HG03460 (cell line): Measurements from ENCODE around the gene DIPK1B.

Experiments
- ATAC-seq: cut with Tn5 transposase; IDR thresholded peaks from one replicate; pipeline ENCODE4 v1.9.1; 2021; ENCODE audit not compliant: unreplicated experiment

DIPK1B gene

DNA sequence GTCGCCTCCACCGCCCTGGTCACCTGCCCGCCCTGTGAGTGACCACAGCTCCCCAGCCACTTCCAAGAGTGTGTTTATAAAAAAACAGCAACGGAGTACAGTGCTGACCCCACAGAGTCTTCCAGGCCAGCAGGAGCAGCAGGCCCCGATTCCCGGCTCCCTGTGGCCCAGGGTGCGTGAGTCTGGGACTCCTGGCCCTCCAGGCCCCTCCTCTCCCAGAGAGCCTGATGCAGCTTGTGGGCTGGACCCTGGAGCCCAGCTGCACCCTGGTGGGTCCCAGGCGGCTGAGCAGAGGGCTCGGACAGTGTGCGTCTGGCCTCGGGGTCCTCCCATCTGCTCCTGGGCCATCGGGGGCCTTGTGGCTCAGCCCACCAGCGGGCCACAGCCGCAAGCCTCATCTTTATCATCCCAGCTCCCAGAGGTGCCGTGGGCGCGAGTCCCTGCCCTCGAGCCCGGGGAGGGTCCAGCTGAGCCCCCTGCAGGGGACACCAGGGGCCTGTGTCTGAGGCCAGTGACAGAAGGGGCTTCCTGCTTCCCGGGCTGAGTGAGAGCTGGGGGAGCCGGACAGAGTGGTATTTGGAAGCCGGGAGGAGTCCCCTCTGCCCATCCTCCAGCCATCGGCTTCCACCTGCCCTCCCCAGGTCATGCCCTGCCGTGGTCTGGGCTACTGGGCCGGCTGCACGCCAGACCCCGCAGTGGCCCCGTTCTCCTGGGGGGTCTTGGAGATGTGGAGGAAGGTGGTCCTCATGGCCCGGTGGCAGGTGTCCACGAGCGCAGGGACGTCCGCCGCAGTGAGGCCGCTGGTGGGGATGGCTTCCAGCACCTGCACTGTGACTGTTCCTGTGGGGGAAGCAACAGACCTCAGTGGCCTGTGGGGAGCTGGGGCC, 39.0 kb upstream of the DIPK1B start:
- ATAC-seq, result no peak

DNA sequence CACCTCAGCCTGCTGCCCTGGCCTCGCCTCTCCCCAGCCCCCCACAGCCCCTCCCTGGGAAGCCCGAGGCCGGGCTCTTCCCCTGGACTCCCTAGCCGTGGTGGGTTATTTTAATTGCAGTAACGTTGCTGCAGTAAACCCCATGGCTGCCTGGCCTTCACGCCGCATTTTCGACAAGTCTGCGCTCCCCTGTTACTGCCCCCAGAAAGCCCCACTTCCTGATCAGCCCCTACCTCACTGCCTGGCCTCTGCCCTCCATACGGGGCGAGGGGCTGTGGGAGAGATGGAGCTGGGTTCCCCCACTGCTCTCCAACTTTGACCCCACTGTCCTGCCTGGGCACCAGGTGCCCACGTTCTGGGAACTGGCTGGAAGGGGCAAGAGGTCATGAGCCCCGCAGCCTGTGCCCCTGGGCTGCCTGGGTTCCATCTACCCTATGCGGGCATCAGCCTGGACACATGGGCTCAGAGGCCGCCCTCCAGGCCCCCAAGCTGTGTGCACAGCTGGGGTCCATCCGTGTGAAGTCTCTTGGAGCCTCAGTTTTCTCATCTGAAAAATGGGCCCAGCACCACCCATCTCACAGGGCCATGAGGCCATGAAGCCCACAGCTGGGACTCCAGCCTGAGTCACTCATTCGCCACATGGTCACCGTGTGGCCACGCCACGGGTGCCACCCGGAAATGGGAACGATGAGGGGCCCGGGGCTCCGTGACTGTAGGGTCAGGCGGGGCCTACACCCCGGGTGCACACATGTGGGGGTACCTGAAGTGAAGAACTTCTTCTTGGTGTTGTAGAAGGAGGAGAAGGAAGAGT, 38.2 kb upstream of the DIPK1B start:
- no peak for ATAC-seq

DNA sequence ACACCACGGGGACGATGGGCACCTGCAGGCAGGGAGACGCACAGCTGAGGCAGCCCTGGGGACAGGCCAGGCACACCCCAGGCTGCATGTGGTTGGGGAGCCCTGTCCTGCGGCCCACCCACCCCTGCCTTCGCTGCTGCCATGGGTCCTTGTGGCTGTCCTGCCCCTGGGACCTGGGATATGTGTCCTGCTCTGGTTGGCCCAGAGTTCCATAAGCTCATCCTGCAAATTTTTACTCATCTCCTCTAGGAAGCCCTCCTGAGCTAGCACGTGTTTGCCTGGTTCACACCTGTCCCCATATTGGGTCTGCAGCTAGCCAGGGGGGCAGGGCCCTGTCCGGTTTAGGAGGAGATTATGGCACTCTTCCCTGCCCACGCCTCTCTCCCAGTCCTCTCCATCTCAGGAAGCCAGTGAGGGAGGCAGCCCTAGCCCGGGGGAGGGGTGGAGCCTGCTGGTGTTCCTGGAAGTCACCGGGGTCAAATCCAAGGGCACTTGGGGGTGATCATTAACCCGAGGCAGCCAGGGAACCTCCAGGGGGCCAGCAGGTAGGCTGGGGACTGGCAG, 37.5 kb upstream of the DIPK1B start:
- no peak for ATAC-seq

DNA sequence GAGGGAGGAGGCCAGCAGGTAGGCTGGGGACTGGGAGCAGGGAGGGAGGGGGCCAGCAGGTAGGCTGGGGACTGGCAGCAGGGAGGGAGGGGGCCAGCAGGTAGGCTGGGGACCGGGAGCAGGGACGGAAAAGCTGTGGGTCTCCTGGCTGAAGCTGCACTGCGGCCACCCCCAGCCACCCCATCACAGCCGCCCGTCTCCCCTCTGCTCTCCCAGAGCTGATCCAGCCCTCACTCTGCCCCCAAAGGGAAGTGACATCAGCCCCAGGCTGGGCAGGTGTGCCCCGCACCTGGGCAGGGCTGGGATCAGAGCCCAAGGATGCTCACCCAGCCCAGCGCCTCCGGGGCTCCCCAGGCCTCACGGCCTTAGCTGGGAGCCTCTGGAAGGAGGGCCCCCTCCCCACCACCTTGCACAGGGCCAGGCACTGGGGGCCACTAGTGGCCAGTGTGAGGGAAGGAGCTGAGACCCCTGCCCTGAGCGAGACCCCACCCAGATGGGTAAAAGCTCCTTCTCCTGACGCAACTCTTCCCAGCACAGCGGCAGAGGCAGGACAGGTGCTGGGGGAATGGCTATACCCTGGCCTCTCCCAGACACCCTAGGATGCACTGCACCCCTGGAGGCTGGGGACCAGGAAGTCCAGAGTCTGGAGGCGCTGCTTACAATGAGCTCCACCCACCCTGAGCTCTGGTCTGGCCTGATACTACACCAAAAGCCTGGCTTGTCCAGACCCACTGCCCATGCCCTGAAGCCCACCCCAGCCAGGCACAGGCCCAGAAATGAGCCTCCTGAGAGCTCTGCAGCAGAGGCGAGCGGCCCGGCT, 36.7 kb upstream of the DIPK1B start:
- no peak for ATAC-seq

DNA sequence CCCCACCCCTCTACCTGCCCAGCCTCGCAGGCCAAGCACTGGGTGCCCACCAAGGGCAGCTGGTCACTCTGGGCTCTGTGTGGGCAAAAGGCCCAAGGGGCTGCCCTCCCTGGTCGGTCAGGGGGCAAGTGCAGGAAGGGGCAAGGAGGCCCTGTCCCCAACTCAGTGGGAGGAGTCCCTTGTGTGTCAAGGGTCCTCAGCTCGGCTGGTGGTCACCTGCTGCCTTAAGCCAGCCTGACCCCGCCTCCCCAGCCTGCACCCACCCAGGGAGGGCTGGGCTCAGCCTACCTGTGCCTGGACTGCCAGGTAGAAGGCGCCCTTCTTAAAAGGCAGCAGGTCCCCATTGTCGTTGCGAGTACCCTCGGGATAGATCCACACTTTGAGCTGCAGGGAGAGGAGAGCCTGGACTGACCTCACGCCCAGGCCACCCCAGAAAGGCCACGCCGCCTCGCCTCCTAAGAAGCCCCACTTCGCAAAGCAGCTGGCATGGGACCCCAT, 36.0 kb upstream of the DIPK1B start:
- ATAC-seq, result no peak

DNA sequence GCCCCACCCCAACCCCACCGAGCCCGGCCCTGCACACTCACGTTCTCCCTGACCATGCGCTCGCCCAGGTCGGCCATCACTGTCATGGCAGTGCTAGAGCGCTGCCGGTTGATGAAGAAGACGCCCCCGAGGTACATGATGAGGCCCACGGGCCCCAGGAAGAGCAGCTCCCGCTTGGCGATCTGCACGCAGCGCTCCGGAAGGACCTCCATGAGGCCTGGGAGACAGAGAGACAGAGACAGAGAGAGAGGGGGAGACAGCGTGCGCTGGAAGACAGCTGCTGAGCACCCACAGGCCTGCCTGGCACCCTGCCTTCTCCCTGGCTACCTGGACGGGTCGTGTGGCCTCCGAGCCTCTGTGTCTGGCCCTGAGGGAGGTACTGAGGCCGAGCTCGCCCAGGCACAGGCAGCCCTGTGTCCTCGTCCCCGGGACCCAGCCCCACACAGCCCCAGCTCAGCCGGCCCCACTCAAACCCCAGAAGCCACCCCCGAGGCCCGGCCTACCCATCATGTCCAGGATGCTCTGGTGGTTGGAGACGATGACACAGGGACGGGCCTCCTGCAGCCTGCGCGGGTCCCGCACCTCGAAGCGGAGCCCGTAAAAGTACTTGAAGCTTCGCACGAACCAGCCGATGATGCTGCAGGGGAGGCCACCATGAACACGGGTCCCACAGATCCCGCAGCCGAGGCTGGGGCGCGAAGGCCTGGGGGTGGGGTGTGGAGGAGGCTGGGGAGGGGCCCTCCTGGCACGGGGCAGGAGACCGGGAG, 35.3 kb upstream of the DIPK1B start:
- ATAC-seq, result no peak

DNA sequence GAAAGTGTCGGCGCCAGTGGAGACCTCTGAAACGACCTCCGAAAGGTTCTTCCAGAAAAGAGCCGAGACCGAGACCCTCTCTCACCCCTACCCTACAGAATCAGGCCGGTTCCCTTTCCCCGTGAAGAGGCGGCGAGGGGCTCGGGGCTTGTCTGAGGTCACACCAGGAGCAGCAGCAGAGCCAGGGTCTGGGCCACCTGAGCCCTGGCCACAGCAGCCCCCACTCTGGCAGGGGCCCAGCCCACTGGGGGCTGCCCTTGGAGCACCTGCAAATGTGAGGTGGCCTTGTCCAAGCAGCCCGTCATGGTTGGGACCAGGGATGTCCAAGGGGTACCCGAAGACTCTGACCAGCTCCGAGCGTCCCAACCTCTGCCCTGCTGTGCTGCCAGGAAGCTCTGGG, 34.3 kb upstream of the DIPK1B start:
- no peak for ATAC-seq

DNA sequence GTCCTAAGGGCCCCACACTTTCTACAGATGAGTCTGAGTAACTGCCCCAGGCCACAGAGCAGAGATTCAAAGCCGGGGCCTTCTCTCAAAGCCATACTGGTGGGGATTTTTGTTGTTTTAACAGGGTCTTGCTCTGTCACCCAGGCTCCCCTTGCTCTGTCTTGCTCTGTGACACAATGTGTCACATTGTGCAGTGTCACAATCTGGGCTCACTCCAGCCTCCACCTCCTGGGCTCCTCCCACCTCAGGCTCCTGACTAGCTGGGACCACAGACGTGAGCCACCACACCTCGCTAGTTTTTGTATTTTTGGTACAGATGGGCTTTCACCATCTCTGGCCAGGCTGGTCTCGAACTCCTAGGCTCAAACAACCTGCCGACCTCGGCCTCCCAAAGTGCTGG, 33.7 kb upstream of the DIPK1B start:
- ATAC-seq, result no peak

DNA sequence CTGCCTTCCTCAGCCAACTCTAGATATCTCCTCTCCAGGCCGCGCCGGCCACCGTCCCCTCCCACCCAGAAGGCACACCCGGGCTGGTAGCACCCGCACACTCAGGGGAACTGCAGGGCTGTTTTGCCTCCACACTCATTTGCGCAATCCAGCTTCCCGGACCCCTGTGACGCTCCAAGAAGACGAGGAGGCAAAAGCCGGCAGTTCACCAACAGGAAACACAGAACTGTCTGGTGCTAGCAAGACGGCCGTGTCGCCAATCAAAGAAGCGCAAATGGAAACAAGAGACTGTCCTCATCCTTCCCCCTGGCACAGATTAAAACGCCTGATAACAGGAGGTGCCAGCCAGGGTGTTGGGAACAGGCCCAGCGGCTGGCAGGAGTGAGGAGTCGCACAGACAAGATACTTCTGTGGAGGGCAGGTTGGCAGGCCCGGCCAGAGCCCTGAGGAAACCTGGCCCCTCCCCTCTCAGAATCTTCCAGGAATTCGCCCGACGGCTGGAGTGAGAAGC, 32.9 kb upstream of the DIPK1B start:
- ATAC-seq, result no peak

DNA sequence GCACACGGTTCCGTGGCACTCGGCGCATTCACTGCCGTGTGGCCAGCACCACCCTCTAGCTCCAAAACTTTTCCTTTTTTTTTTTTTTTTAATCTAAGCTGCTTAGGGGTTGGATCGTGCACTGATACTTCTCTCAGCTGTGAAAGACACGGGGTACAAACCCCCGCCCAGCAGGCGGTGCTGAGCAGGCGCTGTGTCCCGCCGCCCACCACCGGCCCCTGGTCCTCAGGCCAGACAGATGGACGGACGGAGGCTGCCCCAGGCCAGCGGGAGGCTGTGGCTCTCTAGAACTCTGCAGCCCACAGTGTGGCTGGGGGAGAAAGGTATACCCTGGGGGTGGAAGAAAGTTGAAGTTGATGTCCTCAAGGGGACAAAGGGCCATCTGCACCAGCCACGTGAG, 31.3 kb upstream of the DIPK1B start:
- no peak for ATAC-seq

DNA sequence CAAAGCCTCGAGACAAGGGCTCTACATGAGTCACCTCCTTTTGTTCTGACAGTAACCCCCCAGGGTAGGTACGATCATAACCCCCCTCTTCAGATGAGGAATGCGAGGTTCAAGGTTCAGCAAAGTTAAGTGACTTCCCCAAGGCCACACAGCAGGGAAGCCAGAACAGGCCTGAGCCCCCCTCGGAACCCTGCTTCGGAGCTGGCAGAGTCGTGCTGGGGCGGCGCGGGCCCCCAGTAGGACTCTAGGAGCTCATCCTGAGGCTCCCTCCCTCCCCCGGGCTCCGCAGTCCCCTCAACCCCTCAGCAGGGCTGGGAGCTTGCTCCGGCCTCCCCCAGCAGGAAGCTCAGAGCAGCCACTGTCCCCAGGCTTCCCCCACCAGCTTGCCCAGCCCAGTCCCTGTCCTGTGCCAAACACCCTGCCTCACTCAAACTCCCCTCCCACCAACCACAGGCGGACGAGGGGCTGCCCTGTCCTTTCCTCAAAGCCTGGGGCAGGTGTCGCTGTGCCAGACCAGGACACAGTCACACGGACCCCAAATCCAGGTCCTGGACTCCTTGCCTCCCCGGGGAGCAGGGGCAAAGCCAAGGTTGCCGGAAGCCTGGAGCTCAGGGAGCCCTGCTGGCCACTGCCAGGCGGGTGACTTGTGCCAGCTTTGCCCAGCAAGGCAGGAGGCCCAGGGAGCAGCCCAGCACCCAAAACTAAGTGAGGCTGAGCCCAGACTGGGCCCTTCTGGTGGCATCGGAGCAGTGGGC, 30.2 kb upstream of the DIPK1B start:
- ATAC-seq, result no peak

DNA sequence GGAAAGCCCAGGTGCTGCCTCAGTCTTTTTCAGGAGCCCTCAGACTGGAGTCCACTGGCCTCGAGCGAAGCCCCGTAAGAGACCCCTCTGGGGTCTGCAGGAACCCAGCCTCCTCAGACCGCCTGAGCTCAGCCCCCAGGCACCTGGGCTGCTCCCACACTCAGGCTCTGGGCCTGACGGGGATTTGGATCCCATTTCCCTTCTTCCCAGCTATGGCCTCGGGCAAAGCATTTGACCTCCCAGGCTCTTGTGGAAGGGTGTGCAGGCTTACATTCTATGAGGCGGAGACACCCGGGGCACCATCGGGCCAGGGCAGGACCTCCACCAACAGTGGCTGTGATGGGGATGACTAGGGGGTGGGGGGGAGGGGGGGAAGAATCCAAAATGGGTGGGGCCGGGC, 29.7 kb upstream of the DIPK1B start:
- no peak for ATAC-seq

DNA sequence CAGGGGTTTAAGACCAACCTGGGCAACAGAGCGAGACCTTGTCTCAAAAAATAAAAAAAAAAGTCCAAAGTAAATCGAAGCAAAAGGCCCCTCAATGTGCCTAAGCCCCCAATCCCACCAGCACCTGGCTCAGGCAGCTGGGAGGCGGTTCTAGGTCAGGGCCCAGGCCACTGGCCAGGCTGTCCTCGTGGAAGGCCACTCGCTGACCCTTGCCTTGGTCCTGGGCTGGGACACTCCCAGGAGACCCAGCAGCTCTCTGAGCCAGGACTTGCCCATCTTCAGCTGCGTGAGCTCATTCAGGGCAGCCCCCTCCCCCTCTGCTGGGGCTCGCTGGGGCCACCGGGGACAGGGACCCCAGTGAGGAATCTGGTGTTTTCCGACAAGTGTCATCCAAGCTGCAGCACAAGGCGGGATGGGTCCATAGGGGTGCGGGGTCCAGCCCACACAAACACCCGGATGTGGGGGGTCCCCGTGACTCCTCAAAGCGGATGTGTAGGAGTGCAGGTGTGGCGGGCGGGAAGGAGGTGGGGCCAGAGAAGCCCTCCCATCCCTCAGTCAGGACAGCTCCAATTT, 29.1 kb upstream of the DIPK1B start:
- ATAC-seq, result no peak

DNA sequence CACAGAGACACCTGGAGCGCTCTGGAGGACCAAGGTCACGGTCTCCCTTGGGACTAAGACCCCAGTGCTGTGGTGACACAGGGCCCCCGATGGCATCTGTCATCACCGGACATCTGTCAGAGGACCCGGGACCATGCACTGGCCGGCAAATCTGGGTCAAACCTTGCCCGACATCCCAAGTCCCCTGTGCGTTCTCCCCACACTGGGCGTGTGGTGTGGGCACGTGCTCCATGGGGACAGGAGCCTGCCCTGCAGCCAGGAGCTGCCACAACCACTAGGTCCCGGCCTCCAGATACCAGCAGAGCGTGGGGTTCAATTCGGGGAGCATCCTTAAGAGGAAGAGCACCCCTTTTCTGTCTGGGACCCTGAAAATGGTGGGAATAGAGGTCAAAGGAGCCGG, 28.6 kb upstream of the DIPK1B start:
- ATAC-seq, result no peak

DNA sequence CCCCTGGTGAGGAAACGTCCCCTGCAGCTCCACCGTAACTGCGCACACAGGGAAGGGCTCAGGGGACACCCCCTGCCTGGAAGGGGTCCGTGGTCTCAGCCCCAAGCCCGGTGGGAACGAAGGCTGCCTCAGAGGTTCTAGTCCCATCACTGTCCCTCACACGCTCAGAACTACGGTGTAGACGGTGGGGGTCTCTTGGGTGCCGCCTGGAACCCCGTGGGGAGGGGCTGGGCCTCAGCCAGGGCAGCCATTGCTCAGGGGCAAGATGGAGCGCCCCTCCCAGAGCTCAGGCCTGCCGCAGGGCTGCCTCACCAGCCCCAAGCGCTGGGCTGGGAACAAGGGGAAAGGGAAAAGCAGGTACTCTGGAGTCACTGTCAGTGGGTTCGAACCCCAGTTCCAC, 28.0 kb upstream of the DIPK1B start:
- ATAC-seq, result no peak

DNA sequence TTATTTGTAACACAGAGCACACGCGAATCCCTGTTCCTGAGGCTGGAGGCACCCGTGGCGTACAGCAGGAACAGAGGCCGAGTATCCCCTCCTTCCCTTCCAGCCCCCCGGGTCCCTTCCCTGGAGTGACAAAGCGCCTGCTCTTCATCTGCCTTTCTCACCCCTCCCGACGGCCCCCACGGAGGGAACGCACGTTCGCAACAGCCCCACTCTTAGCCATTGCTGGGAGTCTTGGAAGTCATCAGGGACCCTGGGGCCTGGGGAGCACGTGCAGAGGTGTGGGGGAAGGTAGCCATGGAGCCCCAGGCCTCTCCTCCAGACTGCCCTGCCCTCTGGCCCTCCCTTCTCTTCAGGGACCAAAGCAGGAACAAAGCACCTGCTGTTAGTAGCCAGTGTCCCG, 27.6 kb upstream of the DIPK1B start:
- no peak for ATAC-seq

DNA sequence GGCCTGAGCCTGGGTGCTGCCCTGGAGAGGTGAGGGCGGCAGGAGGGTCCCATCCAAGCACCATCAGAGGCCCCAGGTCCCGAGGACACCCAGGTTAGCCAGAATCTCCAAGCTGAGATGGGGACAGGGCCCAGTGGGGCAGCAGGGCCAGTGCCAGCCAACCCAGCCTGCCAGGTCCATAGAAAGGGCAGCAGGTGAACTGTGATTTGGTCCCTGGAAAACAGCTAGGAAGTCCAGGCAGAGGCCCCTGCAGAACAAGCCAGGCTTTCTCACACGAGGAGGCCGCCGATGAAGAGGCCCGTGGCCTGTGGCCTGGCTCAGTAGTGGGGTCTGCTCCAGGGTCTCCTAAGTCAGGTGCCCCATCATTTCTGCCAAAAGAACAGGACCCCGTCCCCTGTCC, 27.2 kb upstream of the DIPK1B start:
- no peak for ATAC-seq

DNA sequence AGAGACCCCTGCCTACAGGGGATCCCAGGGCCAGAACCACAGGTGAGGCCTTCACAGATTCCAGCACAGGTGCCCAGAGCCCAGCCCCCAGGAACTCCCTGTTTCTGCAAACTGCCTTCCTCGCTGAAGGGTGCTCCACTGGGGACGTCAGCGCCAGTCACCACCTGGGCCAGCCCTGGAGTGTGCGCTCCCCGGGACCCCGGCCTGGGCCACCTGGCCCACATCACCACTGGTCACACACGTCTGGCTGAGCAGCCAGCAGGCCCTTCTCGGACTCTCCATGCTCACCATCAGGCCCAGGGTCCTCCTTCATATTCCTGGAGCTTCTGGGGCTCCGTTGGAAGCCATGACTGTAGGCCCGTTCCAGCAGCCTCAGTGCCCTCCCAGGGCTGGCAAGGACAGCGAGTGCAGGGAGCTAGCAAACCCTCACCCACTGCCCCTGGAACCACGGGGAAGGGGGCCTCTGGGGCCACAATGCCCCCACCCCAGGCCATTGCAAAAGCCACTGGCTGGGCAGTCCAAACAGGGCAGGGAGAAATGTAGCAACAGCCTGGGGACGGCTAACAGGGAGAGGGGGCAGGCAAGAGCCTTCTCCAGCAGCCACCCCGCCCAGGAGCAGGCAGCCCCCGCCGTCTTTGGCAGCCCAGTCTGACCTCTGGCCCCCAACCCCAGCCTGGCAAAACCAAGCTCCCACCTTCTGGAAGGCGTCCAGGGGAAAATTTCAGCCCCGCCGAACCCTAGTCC, 26.4 kb upstream of the DIPK1B start:
- ATAC-seq, result no peak

DNA sequence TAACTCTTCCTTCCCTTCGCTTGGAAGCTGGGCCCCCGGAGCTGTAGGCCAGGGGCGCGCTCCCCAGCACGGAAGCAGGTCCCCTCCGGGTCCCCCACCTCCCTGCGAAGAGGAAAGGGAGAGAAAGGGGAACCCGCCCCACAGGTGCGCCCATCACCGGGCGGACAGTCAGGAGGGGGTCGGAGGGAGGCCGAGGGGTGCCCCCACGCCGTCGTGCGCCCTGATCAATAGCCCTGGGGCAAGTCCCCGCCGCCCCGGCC, 25.9 kb upstream of the DIPK1B start:
- ATAC-seq, result no peak
